Transverse colon (tissue), 4 donors: ENCODE data around the gene PHOX2A. TPM values are rescaled to one million over a fixed set of nuclear protein-coding genes. Genes with fewer than 3 reads are reported as not detected.

Experiments used
- DNase-seq: peaks from one replicate; pipeline ENCODE4 v3.0.0-alpha.2; 2019
- H3K27ac ChIP-seq, 4 donors: fragments of 200-600 bp; sonication (generic); 2 replicates each; pipeline ENCODE4 v1.5.1; 2016 to 2018; ENCODE audit warnings: inconsistent platforms in 4 of 4
- H3K27me3 ChIP-seq: fragments of 200-600 bp; sonication (generic); 2 replicates; pipeline ENCODE4 v1.5.1; 2017; ENCODE audit warnings: inconsistent platforms
- H3K36me3 ChIP-seq, 4 donors: fragments of 200-600 bp; sonication (generic); 2 replicates each; pipeline ENCODE4 v1.5.1; 2017 to 2019; ENCODE audit warnings: inconsistent platforms in 4 of 4
- H3K4me1 ChIP-seq, 4 donors: fragments of 200-600 bp; sonication (generic); 2 replicates each; pipeline ENCODE4 v1.5.1; 2017 to 2020; ENCODE audit warnings: inconsistent platforms in 4 of 4
- H3K4me3 ChIP-seq, 4 donors: fragments of 200-600 bp; sonication (generic); 1 replicate in 1 of 4; 2 replicates in 3 of 4; pipeline versions ENCODE4 v1.5.1 to v1.6.1; 2017 to 2019; ENCODE audit warnings: inconsistent platforms in 4 of 4
- H3K9me3 ChIP-seq, 2 donors: fragments of 200-600 bp; sonication (generic); 2 replicates each; pipeline ENCODE4 v1.5.1; 2017 to 2019; ENCODE audit warnings: inconsistent platforms in 2 of 2
- EP300 ChIP-seq: sonication (generic); formaldehyde crosslinking; IDR thresholded peaks from one replicate; pipeline ENCODE4 v1.6.1; 2017; ENCODE audit warnings: antibody characterized with exemption, low read depth
- POLR2A ChIP-seq: fragments of 450-650 bp; IDR thresholded peaks from one replicate; pipeline ENCODE4 v1.6.1; 2016; ENCODE audit warnings: antibody characterized with exemption, mild to moderate bottlenecking, moderate library complexity
- POLR2AphosphoS5 ChIP-seq, 3 donors: sonication (generic); formaldehyde crosslinking; IDR thresholded peaks; one replicate each; pipeline ENCODE4 v1.6.1; 2016; ENCODE audit warnings: antibody characterized with exemption in 3 of 3
- WGBS, 2 donors: methylation state at CpG; one replicate each; pipeline ENCODE4 v1.1.5; 2018; ENCODE audit warnings: low coverage in 1 of 2; 5-methylcytosine and 5-hydroxymethylcytosine counted together
- in situ Hi-C, 4 donors: fragments of 200-750 bp; cut with MboI; loops; one replicate each; pipeline versions ENCODE4 v1.15.0 to v1.15.1; 2017; ENCODE audit warnings: low sequenced_read_pairs in 3 of 4, low pct_ligation_motif_present in 1 of 4, low pct_unique_long_range_greater_than_20kb in 1 of 4
- intact Hi-C: fragments of 100-400 bp; cut with DNase I; formaldehyde crosslinking; loops from one replicate; pipeline ENCODE4 v1.15.1; 2023; ENCODE audit warnings: low total_unique reads
- total RNA-seq, 4 donors: library from RNA; depleted of rRNA; stranded (reverse); fragments of >200 nt; gene quantifications; one replicate each; pipeline ENCODE4 v1.1.0, GENCODE V29; 2016
- TF ChIP-seq, protein P1 (sequence below), 5 experiments: fragments of 200-600 bp in 3 of 5; fragments of 450-650 bp in 2 of 5; sonication (generic) in 3 of 5; IDR thresholded peaks; 1 replicate in 2 of 5; 2 replicates in 3 of 5; pipeline ENCODE4 v1.5.1; 2016 to 2017; ENCODE audit warnings: antibody characterized with exemption in 5 of 5, inconsistent platforms in 3 of 5, mild to moderate bottlenecking in 2 of 5, moderate library complexity in 1 of 5

Gene PHOX2A
- total RNA-seq, 4 donors from 2014 or later: 0.41 to 2.6 (median 0.70) TPM

DNA sequence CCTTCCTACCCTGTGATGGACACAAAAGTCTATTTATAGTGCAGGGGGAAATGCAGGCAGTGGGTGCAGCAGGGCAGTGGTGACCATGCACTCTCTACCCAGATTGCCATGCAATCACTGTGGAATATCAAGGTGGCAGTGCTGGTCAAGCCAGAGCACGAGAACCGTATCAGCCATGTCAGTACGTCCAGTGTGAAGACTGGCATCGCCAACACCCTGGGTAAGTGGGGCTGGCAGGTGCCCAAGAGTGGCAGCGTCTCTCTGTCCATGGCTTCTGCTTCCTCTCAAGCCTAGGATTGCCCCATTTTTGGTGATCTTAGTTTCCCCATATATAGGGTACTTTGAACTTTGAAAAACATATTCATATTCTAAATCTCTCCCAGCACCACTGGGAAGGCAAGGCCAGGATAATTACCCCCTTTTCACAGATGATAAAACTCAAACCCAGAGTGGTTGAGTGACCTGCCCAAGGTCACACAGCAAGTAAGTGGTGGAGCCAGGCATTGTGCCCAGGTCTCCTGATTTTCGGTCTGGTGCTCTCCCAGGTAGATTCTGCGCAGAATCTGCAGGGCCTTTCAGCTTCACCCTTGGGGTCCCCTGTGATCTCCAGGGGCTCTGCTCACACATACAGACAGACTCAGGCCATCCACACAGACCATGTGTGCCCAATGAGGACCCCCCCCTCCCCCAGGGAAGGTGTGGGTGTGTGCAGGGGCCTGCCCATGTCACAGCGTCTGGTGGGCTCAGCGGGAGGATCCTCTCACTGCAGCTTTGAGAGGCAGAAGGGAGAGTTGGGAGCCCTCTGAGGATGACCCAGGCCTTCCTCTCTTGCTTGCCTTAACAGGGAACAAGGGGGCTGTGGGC lies 12.3 kb downstream of the PHOX2A start:
- Histone ChIP-seq H3K9me3 (no peaks in the 10 kb centered on the region), H3K27ac (no peak overlapping the region), H3K36me3 (peaks cover 0 to 62% (median 16%) of the 10 kb centered on the region in 4 donors), H3K4me1 (peaks cover 0 to 10% (median 6%) of the 10 kb centered on the region in 4 donors), H3K4me3 (no peak overlapping the region), H3K27me3 (no peaks in the 10 kb centered on the region)
- 84% methylated on average over 9 of the region's 9 CpGs; no CpG with 5 or more reads in 1 of the 2 donors for WGBS, 2 donors
- DNase-seq: no peak
- in situ Hi-C loops (no loop called here), intact Hi-C loops (no loop called here)
- TF ChIP-seq, protein P1, sequence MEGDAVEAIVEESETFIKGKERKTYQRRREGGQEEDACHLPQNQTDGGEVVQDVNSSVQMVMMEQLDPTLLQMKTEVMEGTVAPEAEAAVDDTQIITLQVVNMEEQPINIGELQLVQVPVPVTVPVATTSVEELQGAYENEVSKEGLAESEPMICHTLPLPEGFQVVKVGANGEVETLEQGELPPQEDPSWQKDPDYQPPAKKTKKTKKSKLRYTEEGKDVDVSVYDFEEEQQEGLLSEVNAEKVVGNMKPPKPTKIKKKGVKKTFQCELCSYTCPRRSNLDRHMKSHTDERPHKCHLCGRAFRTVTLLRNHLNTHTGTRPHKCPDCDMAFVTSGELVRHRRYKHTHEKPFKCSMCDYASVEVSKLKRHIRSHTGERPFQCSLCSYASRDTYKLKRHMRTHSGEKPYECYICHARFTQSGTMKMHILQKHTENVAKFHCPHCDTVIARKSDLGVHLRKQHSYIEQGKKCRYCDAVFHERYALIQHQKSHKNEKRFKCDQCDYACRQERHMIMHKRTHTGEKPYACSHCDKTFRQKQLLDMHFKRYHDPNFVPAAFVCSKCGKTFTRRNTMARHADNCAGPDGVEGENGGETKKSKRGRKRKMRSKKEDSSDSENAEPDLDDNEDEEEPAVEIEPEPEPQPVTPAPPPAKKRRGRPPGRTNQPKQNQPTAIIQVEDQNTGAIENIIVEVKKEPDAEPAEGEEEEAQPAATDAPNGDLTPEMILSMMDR (IDR thresholded peaks at IDR 0.05): no peak
- no peak for TF ChIP-seq POLR2AphosphoS5 (IDR thresholded peaks at IDR 0.05)

DNA sequence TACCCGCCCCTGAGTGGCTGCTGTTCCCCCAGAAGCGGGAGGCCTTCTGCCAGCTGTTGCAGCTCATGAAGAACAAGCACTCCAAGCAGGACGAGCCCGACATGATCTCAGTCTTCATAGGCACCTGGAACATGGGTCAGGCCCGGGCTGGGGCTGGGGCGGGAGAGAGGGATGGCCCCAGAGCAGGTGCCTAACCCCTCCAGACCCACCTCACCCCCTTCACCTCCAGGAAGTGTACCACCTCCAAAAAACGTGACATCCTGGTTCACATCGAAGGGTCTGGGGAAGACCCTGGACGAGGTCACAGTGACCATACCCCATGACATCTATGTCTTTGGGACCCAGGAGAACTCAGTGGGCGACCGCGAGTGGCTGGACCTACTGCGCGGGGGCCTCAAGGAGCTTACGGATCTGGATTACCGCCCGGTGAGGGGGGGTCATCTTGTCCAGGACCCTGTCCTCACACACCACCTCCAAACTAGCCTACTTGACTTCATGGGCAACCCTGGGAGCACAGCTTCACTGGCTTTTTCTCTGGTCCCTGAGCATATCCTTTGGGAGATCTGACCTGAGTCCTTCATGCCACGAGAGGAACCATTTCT lies 13.1 kb downstream of the PHOX2A start:
- Histone ChIP-seq H3K27me3 (no peaks in the 10 kb centered on the region), H3K4me1 (peaks cover 0 to 13% (median 9%) of the 10 kb centered on the region in 4 donors), H3K36me3 (peaks cover 0 to 62% (median 16%) of the 10 kb centered on the region in 4 donors), H3K9me3 (no peaks in the 10 kb centered on the region), H3K4me3 (no peak overlapping the region), H3K27ac (no peak overlapping the region)
- intact Hi-C loops (no loop called here), in situ Hi-C loops (no loop called here)
- WGBS, 2 donors: 83% methylated on average over 17 of the region's 18 CpGs; no CpG with 5 or more reads in 1 of the 2 donors
- TF ChIP-seq, protein P1 (IDR thresholded peaks at IDR 0.05): no peak
- no peak for TF ChIP-seq POLR2AphosphoS5 (IDR thresholded peaks at IDR 0.05)
- no peak for TF ChIP-seq POLR2A
- TF ChIP-seq EP300: no peak
- no peak for DNase-seq

GRCh38 chr11:72229925-72230763 lies 13.8 kb downstream of the PHOX2A start:
- no peak for DNase-seq
- TF ChIP-seq, protein P1 (IDR thresholded peaks at IDR 0.05): no peak
- TF ChIP-seq POLR2A (no peak), POLR2AphosphoS5 (IDR thresholded peaks at IDR 0.05) (no peak), EP300 (no peak)
- 92% methylated on average over 21 of the region's 21 CpGs; no CpG with 5 or more reads in 1 of the 2 donors for WGBS, 2 donors
- in situ Hi-C loops (no loop called here), intact Hi-C loops (no loop called here)
- Histone ChIP-seq H3K36me3 (peaks cover 0 to 58% (median 11%) of the 10 kb centered on the region in 4 donors), H3K27ac (no peak overlapping the region), H3K27me3 (no peaks in the 10 kb centered on the region), H3K4me3 (no peak overlapping the region), H3K9me3 (no peaks in the 10 kb centered on the region), H3K4me1 (peaks cover 0 to 17% (median 13%) of the 10 kb centered on the region in 4 donors)
